GM23338 (cell line): ENCODE measurements around the gene MAPT. TPM values are rescaled to one million over a fixed set of nuclear protein-coding genes. Genes with fewer than 3 reads are reported as not detected.
A peak's percentile ranks its signal among the peaks of the same experiment; 100 is the strongest.

Experiments
- ATAC-seq: fragments of 200-7000 bp; cut with Tn5 transposase; 3 replicates; pipeline ENCODE4 v1.9.1; 2020
- DNase-seq: peaks from one replicate; pipeline ENCODE4 v3.0.0-alpha.2; 2015; ENCODE audit warnings: low spot score
- H2AFZ ChIP-seq: fragments of 200-600 bp; sonication (generic); 2 replicates; pipeline ENCODE4 v1.8.0; 2016; ENCODE audit warnings: antibody characterized with exemption, mild to moderate bottlenecking, moderate library complexity
- H3F3A ChIP-seq: fragments of 200-600 bp; sonication (generic); replicated peaks from 2 replicates; pipeline ENCODE4 v1.8.0; 2017; ENCODE audit warnings: antibody characterized with exemption, mixed run types, low read depth
- H3K27ac ChIP-seq: fragments of 200-600 bp; sonication (generic); 2 replicates; pipeline ENCODE4 v1.6.1; 2016; ENCODE audit warnings: low read depth
- H3K27me3 ChIP-seq: fragments of 200-600 bp; sonication (generic); 2 replicates; pipeline ENCODE4 v1.8.0; 2016; ENCODE audit warnings: mild to moderate bottlenecking, mixed run types, moderate library complexity; ENCODE audit not compliant: insufficient read depth
- H3K36me3 ChIP-seq: fragments of 200-600 bp; sonication (generic); 2 replicates; pipeline ENCODE4 v1.8.0; 2016; ENCODE audit warnings: mild to moderate bottlenecking; ENCODE audit not compliant: insufficient read depth
- H3K4me1 ChIP-seq: fragments of 200-600 bp; sonication (generic); 2 replicates; pipeline ENCODE4 v1.8.0; 2016; ENCODE audit warnings: mild to moderate bottlenecking, moderate library complexity; ENCODE audit not compliant: insufficient read depth
- H3K4me2 ChIP-seq: fragments of 200-600 bp; sonication (generic); 2 replicates; pipeline ENCODE4 v1.7.1; 2017; ENCODE audit warnings: mixed run types
- H3K4me3 ChIP-seq: fragments of 200-600 bp; sonication (generic); 2 replicates; pipeline ENCODE4 v1.6.1; 2016; ENCODE audit warnings: mixed run types
- H3K79me2 ChIP-seq: fragments of 200-600 bp; sonication (generic); replicated peaks from 2 replicates; pipeline ENCODE4 v1.8.0; 2017; ENCODE audit warnings: mild to moderate bottlenecking; ENCODE audit not compliant: insufficient read depth
- H3K9me2 ChIP-seq: fragments of 200-600 bp; sonication (generic); 2 replicates; pipeline ENCODE4 v1.8.0; 2017; ENCODE audit not compliant: insufficient read depth
- H4K20me1 ChIP-seq: fragments of 200-600 bp; sonication (generic); replicated peaks from 2 replicates; pipeline ENCODE4 v1.8.0; 2017; ENCODE audit warnings: mild to moderate bottlenecking; ENCODE audit not compliant: insufficient read depth
- H3K27ac Mint-ChIP-seq: 2 replicates; pipeline ENCODE4 v1.8.0; 2020; ENCODE audit warnings: inconsistent platforms, mild to moderate bottlenecking, moderate library complexity, mixed read lengths
- H3K27me3 Mint-ChIP-seq: 3 replicates; pipeline ENCODE4 v1.8.0; 2022; ENCODE audit warnings: low read depth, mild to moderate bottlenecking, moderate library complexity, mixed read lengths, inconsistent platforms; ENCODE audit not compliant: insufficient read depth, poor library complexity
- H3K36me3 Mint-ChIP-seq: 3 replicates; pipeline ENCODE4 v1.8.0; 2021; ENCODE audit warnings: low read depth, mild to moderate bottlenecking, inconsistent platforms, moderate library complexity, mixed read lengths
- H3K4me1 Mint-ChIP-seq: 3 replicates; pipeline ENCODE4 v1.8.0; 2020; ENCODE audit warnings: mild to moderate bottlenecking, inconsistent platforms, mixed read lengths
- H3K4me3 Mint-ChIP-seq: 3 replicates; pipeline ENCODE4 v1.8.0; 2021; ENCODE audit warnings: moderate library complexity, mild to moderate bottlenecking, inconsistent platforms, mixed read lengths
- H3K9me3 Mint-ChIP-seq: 3 replicates; pipeline ENCODE4 v1.8.0; 2020; ENCODE audit warnings: moderate library complexity, mild to moderate bottlenecking, inconsistent platforms, mixed read lengths
- CREB1 ChIP-seq: fragments of 250-450 bp; sonication (Bioruptor Pico); IDR thresholded peaks from 2 replicates; pipeline ENCODE4 v1.5.0; 2020; ENCODE audit warnings: low read depth, mild to moderate bottlenecking, moderate library complexity
- ETS1 ChIP-seq: IDR thresholded peaks from 2 replicates; pipeline ENCODE4 v1.6.1; 2016; ENCODE audit warnings: antibody characterized with exemption
- EZH2 ChIP-seq: fragments of 200-600 bp; sonication (generic); IDR thresholded peaks from one replicate; pipeline ENCODE4 v1.8.0; 2017; ENCODE audit warnings: antibody characterized with exemption, mild to moderate bottlenecking, low read depth; ENCODE audit not compliant: unreplicated experiment
- EZH2phosphoT487 ChIP-seq: fragments of 200-600 bp; sonication (generic); IDR thresholded peaks from one replicate; pipeline ENCODE4 v1.8.1; 2018; ENCODE audit warnings: antibody characterized with exemption; ENCODE audit not compliant: unreplicated experiment
- NANOG ChIP-seq: IDR thresholded peaks from 2 replicates; pipeline ENCODE4 v1.6.1; 2016; ENCODE audit warnings: antibody characterized with exemption, borderline replicate concordance
- POLR2AphosphoS5 ChIP-seq: IDR thresholded peaks from 2 replicates; pipeline ENCODE4 v1.6.1; 2016; ENCODE audit warnings: antibody characterized with exemption, low read depth
- REST ChIP-seq: IDR thresholded peaks from one replicate; pipeline ENCODE4 v1.6.1; 2018; ENCODE audit warnings: antibody characterized with exemption; ENCODE audit not compliant: unreplicated experiment
- STAT1 ChIP-seq: IDR thresholded peaks from one replicate; pipeline ENCODE4 v1.6.1; 2016; ENCODE audit warnings: antibody characterized with exemption; ENCODE audit not compliant: unreplicated experiment
- ZNF114 ChIP-seq: fragments of 250-450 bp; sonication (Bioruptor Pico); IDR thresholded peaks from 2 replicates; pipeline ENCODE4 v1.5.0; 2020; ENCODE audit warnings: mild to moderate bottlenecking, moderate library complexity
- ZNF331 ChIP-seq: fragments of 250-450 bp; sonication (Bioruptor Pico); IDR thresholded peaks from 2 replicates; pipeline ENCODE4 v1.5.0; 2020; ENCODE audit warnings: low read depth, mild to moderate bottlenecking, moderate library complexity
- polyA plus RNA-seq: library from polyadenylated mRNA; unstranded; fragments of >200 nt; fragmentation: Nextera tagmentation; extraction: Ambion mirVana; gene quantifications from 2 replicates; pipeline ENCODE4 v1.2.1, GENCODE V29; 2016
- total RNA-seq: library from RNA; depleted of rRNA; stranded (reverse); fragments of >200 nt; shearing (Covaris generic); gene quantifications from 2 replicates; pipeline ENCODE4 v1.2.3, GENCODE V29; 2014
- TF ChIP-seq, protein P1 (sequence below): fragments of 250-450 bp; sonication (Bioruptor Pico); IDR thresholded peaks from 2 replicates; pipeline ENCODE4 v1.5.0; 2020; ENCODE audit warnings: mild to moderate bottlenecking, moderate library complexity

Gene MAPT
- total and polyA plus RNA-seq, 2 experiments from 2014 or later = 1.1 to 2.1 TPM

- TF ChIP-seq ZNF114 (CRISPR knock-in tag) (no peak), ETS1 (no peak), CREB1 (CRISPR knock-in tag) (no peak), ZNF331 (CRISPR knock-in tag) (no peak), POLR2AphosphoS5 (no peak), EZH2phosphoT487 (no peak), NANOG (no peak), REST (no peak), EZH2 (no peak)
These were observed 80.7 kb downstream of the MAPT start (continued) for GRCh38 chr17:45974916-45975630.

DNA sequence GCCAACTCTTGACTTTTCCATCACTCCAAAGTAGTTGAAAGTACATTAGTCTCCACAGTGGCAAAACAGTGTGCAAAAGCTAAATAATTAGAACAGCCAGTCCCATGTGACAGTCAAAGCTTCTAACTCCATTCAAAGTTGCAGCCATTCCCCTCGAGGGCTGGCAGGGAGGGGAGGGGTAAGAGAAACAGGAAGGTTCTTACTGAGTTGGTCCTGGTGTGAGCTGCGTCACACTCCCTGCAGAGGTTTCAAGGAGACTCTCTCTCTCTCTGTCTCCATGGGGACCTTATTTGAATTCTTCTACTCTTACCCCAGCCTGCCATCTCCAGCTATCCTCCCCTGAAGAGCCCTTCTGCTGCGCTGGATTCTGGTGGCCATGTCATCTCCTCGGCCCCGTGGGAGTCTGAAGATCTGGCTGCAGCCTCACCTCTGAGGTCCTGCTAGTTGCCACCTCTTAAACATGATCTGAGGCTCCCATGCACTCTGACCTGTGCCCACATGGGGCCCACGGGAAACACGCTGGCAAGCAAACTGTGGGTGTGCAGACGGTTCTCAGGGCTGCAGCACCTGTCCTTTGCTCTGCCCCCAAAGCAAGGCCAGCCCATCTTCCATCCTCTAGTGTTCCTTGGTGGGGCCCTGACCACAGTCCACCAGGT lies 81.4 kb downstream of the MAPT start:
- 0 out of 2 replicates have a peak, but pooled peaks cover 2% of the 10 kb centered on the region for H3K27me3 ChIP-seq
- DNase-seq = no peak
- H2AFZ ChIP-seq = no peak overlapping the region
- Mint-ChIP-seq H3K4me3 (no peak overlapping the region), H3K27me3 (peaks cover 5% of the 10 kb centered on the region), H3K9me3 (no peaks in the 10 kb centered on the region; the same call in 2 of the 3 replicates), H3K4me1 (no peaks in the 10 kb centered on the region), H3K36me3 (no peaks in the 10 kb centered on the region), H3K27ac (0 out of 2 replicates have a peak overlapping the region, but pooled peaks have one; percentile 36)
- H3K9me2 ChIP-seq = 0 out of 2 replicates have a peak, but pooled peaks cover 4% of the 10 kb centered on the region
- no peak overlapping the region for H3K4me3 ChIP-seq
- TF ChIP-seq, protein P1, sequence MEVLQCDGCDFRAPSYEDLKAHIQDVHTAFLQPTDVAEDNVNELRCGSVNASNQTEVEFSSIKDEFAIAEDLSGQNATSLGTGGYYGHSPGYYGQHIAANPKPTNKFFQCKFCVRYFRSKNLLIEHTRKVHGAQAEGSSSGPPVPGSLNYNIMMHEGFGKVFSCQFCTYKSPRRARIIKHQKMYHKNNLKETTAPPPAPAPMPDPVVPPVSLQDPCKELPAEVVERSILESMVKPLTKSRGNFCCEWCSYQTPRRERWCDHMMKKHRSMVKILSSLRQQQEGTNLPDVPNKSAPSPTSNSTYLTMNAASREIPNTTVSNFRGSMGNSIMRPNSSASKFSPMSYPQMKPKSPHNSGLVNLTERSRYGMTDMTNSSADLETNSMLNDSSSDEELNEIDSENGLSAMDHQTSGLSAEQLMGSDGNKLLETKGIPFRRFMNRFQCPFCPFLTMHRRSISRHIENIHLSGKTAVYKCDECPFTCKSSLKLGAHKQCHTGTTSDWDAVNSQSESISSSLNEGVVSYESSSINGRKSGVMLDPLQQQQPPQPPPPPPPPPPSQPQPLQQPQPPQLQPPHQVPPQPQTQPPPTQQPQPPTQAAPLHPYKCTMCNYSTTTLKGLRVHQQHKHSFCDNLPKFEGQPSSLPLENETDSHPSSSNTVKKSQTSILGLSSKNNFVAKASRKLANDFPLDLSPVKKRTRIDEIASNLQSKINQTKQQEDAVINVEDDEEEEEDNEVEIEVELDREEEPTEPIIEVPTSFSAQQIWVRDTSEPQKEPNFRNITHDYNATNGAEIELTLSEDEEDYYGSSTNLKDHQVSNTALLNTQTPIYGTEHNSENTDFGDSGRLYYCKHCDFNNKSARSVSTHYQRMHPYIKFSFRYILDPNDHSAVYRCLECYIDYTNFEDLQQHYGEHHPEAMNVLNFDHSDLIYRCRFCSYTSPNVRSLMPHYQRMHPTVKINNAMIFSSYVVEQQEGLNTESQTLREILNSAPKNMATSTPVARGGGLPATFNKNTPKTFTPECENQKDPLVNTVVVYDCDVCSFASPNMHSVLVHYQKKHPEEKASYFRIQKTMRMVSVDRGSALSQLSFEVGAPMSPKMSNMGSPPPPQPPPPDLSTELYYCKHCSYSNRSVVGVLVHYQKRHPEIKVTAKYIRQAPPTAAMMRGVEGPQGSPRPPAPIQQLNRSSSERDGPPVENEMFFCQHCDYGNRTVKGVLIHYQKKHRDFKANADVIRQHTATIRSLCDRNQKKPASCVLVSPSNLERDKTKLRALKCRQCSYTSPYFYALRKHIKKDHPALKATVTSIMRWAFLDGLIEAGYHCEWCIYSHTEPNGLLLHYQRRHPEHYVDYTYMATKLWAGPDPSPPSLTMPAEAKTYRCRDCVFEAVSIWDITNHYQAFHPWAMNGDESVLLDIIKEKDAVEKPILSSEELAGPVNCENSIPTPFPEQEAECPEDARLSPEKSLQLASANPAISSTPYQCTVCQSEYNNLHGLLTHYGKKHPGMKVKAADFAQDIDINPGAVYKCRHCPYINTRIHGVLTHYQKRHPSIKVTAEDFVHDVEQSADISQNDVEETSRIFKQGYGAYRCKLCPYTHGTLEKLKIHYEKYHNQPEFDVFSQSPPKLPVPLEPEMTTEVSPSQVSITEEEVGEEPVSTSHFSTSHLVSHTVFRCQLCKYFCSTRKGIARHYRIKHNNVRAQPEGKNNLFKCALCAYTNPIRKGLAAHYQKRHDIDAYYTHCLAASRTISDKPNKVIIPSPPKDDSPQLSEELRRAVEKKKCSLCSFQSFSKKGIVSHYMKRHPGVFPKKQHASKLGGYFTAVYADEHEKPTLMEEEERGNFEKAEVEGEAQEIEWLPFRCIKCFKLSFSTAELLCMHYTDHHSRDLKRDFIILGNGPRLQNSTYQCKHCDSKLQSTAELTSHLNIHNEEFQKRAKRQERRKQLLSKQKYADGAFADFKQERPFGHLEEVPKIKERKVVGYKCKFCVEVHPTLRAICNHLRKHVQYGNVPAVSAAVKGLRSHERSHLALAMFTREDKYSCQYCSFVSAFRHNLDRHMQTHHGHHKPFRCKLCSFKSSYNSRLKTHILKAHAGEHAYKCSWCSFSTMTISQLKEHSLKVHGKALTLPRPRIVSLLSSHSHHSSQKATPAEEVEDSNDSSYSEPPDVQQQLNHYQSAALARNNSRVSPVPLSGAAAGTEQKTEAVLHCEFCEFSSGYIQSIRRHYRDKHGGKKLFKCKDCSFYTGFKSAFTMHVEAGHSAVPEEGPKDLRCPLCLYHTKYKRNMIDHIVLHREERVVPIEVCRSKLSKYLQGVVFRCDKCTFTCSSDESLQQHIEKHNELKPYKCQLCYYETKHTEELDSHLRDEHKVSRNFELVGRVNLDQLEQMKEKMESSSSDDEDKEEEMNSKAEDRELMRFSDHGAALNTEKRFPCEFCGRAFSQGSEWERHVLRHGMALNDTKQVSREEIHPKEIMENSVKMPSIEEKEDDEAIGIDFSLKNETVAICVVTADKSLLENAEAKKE (CRISPR knock-in tag) = no peak
- TF ChIP-seq NANOG = no peak
- TF ChIP-seq ZNF114 (CRISPR knock-in tag) = no peak
- no peak for TF ChIP-seq STAT1
- ATAC-seq = no peak
- H3K36me3 ChIP-seq = no peaks in the 10 kb centered on the region
- H4K20me1 ChIP-seq = no peaks in the 10 kb centered on the region
- no peaks in the 10 kb centered on the region for H3K4me1 ChIP-seq
- no peaks in the 10 kb centered on the region for H3K79me2 ChIP-seq
- no peak overlapping the region for H3K4me2 ChIP-seq
- no peak overlapping the region for H3K27ac ChIP-seq
- no peaks in the 10 kb centered on the region for H3F3A ChIP-seq
